ENCODE results near the gene TXLNB. TPM values are rescaled to one million over a fixed set of nuclear protein-coding genes. Genes with fewer than 3 reads are reported as not detected.
"Not testable (repeated sequence)": the region's sequence is repeated elsewhere in the genome, so short reads cannot be mapped to it uniquely, and the experiment has no call there.

TXLNB gene
- total RNA-seq, 1 donor from 2014 or later = 0.05 TPM

DNA sequence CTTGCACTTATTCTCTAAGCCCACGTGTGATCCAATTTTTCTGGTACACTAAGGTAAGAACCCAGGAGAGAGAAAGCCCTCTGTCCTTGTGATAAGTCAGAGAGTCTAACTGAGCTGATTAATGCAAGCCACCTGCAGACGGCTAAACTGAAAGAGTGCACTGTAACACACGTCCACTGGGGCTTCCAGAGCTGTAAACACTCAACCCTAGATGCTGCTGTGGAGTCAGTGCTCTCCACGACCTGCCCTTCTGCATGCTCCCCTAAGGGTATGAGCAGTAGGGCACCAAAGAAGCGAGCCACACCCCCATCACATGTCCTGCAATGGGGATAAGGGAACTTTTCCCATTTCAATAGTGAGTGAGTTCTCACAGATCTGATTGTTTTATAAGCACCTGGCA lies 55.7 kb downstream of the TXLNB start:
- Mint-ChIP-seq H3K9me3 (ENCODE audit: low read depth) (peaks cover 4% of the 10 kb centered on the region), H3K4me3 (ENCODE audit: unreplicated experiment) (no peak overlapping the region), H3K4me1 (ENCODE audit: low read depth) (peaks cover 25% of the 10 kb centered on the region), H3K27me3 (ENCODE audit: low read depth) (no peaks in the 10 kb centered on the region), H3K36me3 (ENCODE audit: low read depth) (no peaks in the 10 kb centered on the region), H3K27ac (ENCODE audit: unreplicated experiment) (no peak overlapping the region)
- TF ChIP-seq, protein P1, sequence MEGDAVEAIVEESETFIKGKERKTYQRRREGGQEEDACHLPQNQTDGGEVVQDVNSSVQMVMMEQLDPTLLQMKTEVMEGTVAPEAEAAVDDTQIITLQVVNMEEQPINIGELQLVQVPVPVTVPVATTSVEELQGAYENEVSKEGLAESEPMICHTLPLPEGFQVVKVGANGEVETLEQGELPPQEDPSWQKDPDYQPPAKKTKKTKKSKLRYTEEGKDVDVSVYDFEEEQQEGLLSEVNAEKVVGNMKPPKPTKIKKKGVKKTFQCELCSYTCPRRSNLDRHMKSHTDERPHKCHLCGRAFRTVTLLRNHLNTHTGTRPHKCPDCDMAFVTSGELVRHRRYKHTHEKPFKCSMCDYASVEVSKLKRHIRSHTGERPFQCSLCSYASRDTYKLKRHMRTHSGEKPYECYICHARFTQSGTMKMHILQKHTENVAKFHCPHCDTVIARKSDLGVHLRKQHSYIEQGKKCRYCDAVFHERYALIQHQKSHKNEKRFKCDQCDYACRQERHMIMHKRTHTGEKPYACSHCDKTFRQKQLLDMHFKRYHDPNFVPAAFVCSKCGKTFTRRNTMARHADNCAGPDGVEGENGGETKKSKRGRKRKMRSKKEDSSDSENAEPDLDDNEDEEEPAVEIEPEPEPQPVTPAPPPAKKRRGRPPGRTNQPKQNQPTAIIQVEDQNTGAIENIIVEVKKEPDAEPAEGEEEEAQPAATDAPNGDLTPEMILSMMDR (IDR thresholded peaks at IDR 0.05) = no peak
- no peak for DNase-seq (ENCODE audit: low spot score)

DNA sequence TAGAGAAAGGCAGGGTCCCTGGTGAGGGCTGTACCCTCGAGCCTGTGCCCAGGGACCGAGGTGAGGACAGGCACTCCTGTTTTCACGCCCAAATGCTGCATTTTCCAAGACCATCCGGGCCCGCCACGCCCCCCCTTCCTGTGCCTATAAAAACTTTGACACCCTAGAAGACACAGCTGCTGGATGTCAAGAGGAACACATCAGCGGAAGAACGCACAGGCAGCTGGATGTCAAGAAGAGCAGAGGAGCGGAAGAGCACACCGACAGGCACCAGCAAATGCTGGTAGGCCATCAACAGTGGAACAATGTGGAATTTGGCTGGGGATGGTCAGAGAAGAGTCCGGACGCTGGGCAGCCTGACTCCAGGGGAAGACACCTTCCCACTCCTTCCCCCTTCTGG lies 56.1 kb downstream of the TXLNB start:
- Mint-ChIP-seq H3K4me3 (ENCODE audit: unreplicated experiment) (no peak overlapping the region), H3K36me3 (ENCODE audit: low read depth) (no peaks in the 10 kb centered on the region), H3K27me3 (ENCODE audit: low read depth) (no peaks in the 10 kb centered on the region), H3K27ac (ENCODE audit: unreplicated experiment) (no peak overlapping the region), H3K4me1 (ENCODE audit: low read depth) (peaks cover 20% of the 10 kb centered on the region), H3K9me3 (ENCODE audit: low read depth) (peaks cover 4% of the 10 kb centered on the region)
- TF ChIP-seq, protein P1 (IDR thresholded peaks at IDR 0.05) = no peak
- DNase-seq (ENCODE audit: low spot score) = no peak

DNA sequence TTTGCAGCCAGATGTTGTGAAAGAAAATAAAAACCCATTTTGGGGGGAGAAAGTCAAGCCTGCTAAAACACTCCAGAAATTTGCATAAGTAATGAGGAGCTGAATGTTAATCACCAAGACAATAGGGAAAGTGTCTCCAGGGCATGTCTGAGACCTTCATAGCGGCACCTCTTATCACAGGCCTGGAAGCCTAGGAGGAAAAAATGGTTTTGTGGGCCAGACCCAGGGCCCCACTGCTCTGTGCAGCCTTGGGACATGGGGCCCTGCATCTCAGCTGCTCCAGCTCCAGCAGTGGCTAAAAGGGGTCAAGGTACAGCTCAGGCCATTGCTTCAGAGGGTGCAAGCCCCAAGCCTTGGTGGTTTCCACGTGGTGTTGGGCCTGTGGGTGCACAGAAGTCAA lies 57.6 kb downstream of the TXLNB start:
- not testable (repeated sequence) for DNase-seq (ENCODE audit: low spot score)

DNA sequence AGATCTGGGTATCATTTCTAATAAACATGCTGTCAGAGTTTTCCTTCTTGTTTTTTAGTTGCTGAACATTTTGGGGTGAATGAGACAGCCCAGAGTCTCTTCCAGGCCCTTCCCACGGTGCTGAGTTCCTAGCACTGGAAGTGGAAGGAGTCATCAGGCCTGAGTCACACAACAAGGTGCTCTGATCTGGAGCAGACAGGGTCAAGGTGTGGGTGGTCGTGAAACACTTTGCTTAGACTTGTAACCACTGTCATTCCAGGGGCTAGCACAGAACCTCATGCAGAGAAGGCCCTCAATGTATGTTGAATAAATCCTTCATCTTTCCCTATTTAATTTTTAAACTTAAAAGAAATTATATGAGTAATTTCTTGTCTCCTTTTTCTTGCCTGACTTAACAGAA lies 60.6 kb downstream of the TXLNB start:
- Mint-ChIP-seq H3K4me3 (ENCODE audit: unreplicated experiment) (no peak overlapping the region), H3K9me3 (ENCODE audit: low read depth) (peaks cover 4% of the 10 kb centered on the region), H3K4me1 (ENCODE audit: low read depth) (no peaks in the 10 kb centered on the region), H3K27ac (ENCODE audit: unreplicated experiment) (no peak overlapping the region), H3K27me3 (ENCODE audit: low read depth) (no peaks in the 10 kb centered on the region), H3K36me3 (ENCODE audit: low read depth) (no peaks in the 10 kb centered on the region)
- DNase-seq (ENCODE audit: low spot score) = no peak
- TF ChIP-seq, protein P1 (IDR thresholded peaks at IDR 0.05) = no peak

More for the DNA sequence above, 57.6 kb downstream of the TXLNB start:
- not testable (repeated sequence) for H3K9me3 Mint-ChIP-seq (ENCODE audit: low read depth); H3K27ac Mint-ChIP-seq (ENCODE audit: unreplicated experiment); H3K27me3 Mint-ChIP-seq (ENCODE audit: low read depth); H3K36me3 Mint-ChIP-seq (ENCODE audit: low read depth); H3K4me3 Mint-ChIP-seq (ENCODE audit: unreplicated experiment); H3K4me1 Mint-ChIP-seq (ENCODE audit: low read depth)

DNA sequence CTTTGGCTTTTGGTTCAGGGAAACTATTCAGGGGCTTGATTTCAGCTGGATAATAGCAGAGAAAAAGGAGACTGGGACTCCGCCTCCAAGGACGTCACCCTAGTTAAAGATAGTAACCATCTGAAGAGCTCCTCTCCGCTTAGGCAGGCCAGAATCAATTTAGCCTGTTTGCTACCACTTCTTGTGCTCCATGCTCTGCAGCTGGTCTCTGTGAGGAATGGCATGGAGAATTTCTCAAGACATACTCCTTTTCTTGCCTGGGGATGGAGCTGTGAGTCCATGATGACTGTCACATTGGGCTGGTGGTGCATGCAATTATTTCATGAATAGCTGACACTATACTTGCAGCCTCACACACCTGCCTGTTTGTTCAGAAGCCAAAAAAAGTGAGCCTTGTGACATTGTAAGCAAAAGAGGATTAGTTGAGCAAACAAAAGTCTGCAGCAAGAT lies 61.4 kb downstream of the TXLNB start:
- DNase-seq (ENCODE audit: low spot score) = no peak
- no peak overlapping the region for H3K4me3 Mint-ChIP-seq (ENCODE audit: unreplicated experiment)

DNA sequence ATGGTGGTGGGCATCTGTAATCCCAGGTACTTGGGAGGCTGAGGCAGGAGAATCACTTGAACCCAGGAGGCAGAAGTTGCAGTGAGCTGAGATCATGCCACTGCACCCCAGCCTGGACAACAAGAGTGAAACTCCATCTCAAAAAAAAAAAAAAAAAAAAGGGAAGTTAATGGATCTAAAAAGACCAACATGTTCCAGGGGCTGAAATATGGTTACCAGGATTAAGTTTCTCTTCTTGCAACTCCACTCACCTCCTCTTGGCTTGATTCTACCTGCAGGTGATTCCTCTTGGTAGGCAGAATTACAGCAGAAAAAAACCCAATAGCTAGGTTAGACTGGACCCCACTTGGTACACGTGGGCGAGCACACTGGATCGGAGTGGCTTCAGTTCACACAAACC lies 63.4 kb downstream of the TXLNB start:
- not testable (repeated sequence) for H3K4me1 Mint-ChIP-seq (ENCODE audit: low read depth); H3K4me3 Mint-ChIP-seq (ENCODE audit: unreplicated experiment); H3K36me3 Mint-ChIP-seq (ENCODE audit: low read depth); H3K9me3 Mint-ChIP-seq (ENCODE audit: low read depth); H3K27me3 Mint-ChIP-seq (ENCODE audit: low read depth); DNase-seq (ENCODE audit: low spot score); H3K27ac Mint-ChIP-seq (ENCODE audit: unreplicated experiment)

More for the DNA sequence above, 61.4 kb downstream of the TXLNB start:
- Mint-ChIP-seq H3K9me3 (ENCODE audit: low read depth) (peaks cover 4% of the 10 kb centered on the region), H3K4me1 (ENCODE audit: low read depth) (no peaks in the 10 kb centered on the region), H3K27me3 (ENCODE audit: low read depth) (no peaks in the 10 kb centered on the region), H3K27ac (ENCODE audit: unreplicated experiment) (no peak overlapping the region), H3K36me3 (ENCODE audit: low read depth) (no peaks in the 10 kb centered on the region)
- TF ChIP-seq, protein P1 (IDR thresholded peaks at IDR 0.05) = peak; percentile 49
